K562 (cell line): ENCODE measurements around the gene RNF135. TPM values are rescaled to one million over a fixed set of nuclear protein-coding genes. Genes with fewer than 3 reads are reported as not detected.

ENCODE experiments used
- ATAC-seq: fragments of 200-7000 bp; cut with Tn5 transposase; 3 replicates; pipeline ENCODE4 v1.9.1; 2020; ENCODE audit warnings: moderate library complexity
- BruUV-seq: library from RNA; stranded (reverse); fragments of 400-500 nt; replicated peaks from 2 replicates; lab custom pipeline; 2021; lab: Mats Ljungman, UMichigan
- CTCF ChIA-PET: fragments of 300-600 bp; formaldehyde crosslinking; extraction: SDS; loops from one replicate; lab custom pipeline; 2021; ENCODE audit warnings: low intra/inter-chr PET ratio; lab: Yijun Ruan, JAX
- POLR2A ChIA-PET: fragments of 300-600, 350-650 bp; sonication (Branson Sonifier 250); formaldehyde crosslinking; extraction: SDS; loops from one replicate; lab custom pipeline; 2021; ENCODE audit warnings: antibody characterized with exemption, inconsistent platforms; lab: Yijun Ruan, JAX
- DNase-seq, 4 experiments: peaks; one replicate each; pipeline versions ENCODE4 v3.0.0 to v3.0.0-alpha.2; 2011 to 2018; ENCODE audit warnings: low spot score in 3 of 4, mixed read lengths in 3 of 4; ENCODE audit errors: extremely low read depth in 1 of 4
- FAIRE-seq: peaks from 2 replicates; lab custom pipeline; 2011; peaks lifted over from hg19 to GRCh38; lab: Jason Lieb, UNC
- H2AFZ ChIP-seq: 2 replicates; pipeline ENCODE4 v1.6.0; 2011; ENCODE audit warnings: low read depth, low read length, control low read depth, inconsistent platforms
- H3K27ac ChIP-seq: fragments of 200-600 bp; 3 replicates; pipeline ENCODE4 v1.8.0; 2011; ENCODE audit warnings: low read depth, mild to moderate bottlenecking, control low read depth, inconsistent platforms, low read length, moderate library complexity, mixed read lengths; ENCODE audit errors: extremely low read depth
- H3K27me3 ChIP-seq, 2 experiments: fragments of 300-600 bp in 1 of 2; 2 replicates in 1 of 2; 3 replicates in 1 of 2; pipeline versions ENCODE4 v1.6.0 to v1.8.0; 2011; ENCODE audit warnings: inconsistent platforms in 2 of 2, low read length in 2 of 2, mild to moderate bottlenecking in 1 of 2, mixed read lengths in 1 of 2, moderate library complexity in 1 of 2; ENCODE audit not compliant: control insufficient read depth in 2 of 2, insufficient read depth in 2 of 2
- H3K36me3 ChIP-seq: fragments of 300-600 bp; 3 replicates; pipeline ENCODE4 v1.8.0; 2011; ENCODE audit warnings: mild to moderate bottlenecking, low read length, inconsistent platforms; ENCODE audit not compliant: control insufficient read depth, insufficient read depth
- H3K4me1 ChIP-seq, 2 experiments: fragments of 200-600 bp in 1 of 2; replicated peaks in 1 of 2; 2 replicates in 1 of 2; 3 replicates in 1 of 2; pipeline versions ENCODE4 v1.5.1 to v1.8.0; 2011; ENCODE audit warnings: inconsistent platforms in 2 of 2, low read length in 2 of 2, mild to moderate bottlenecking in 1 of 2, mixed read lengths in 1 of 2, moderate library complexity in 1 of 2; ENCODE audit not compliant: control insufficient read depth in 2 of 2, insufficient read depth in 2 of 2
- H3K4me2 ChIP-seq: 2 replicates; pipeline ENCODE4 v1.6.1; 2011; ENCODE audit warnings: low read length, control low read depth, inconsistent platforms, mixed read lengths; ENCODE audit not compliant: insufficient read depth
- H3K4me3 ChIP-seq: fragments of 200-600 bp; sonication (generic), shearing (Covaris generic); 2 replicates; pipeline ENCODE4 v1.5.1; 2016; ENCODE audit warnings: control low read depth, inconsistent platforms
- H3K79me2 ChIP-seq: fragments of 200-600 bp; 3 replicates; pipeline ENCODE4 v1.8.0; 2011; ENCODE audit warnings: low read length, inconsistent platforms; ENCODE audit not compliant: control insufficient read depth, insufficient read depth
- H3K9ac ChIP-seq, 2 experiments: 2 replicates each; pipeline versions ENCODE4 v1.6.0 to v1.6.1; 2011; ENCODE audit warnings: low read depth in 2 of 2, low read length in 2 of 2, control low read depth in 1 of 2, inconsistent platforms in 1 of 2, mild to moderate bottlenecking in 1 of 2, mixed read lengths in 1 of 2; ENCODE audit not compliant: insufficient read depth in 1 of 2
- H3K9me1 ChIP-seq: one replicate; pipeline ENCODE4 v1.6.0; 2011; ENCODE audit warnings: inconsistent platforms, mild to moderate bottlenecking, low read length, moderate library complexity; ENCODE audit not compliant: control insufficient read depth, insufficient read depth
- H3K9me3 ChIP-seq: replicated peaks from 2 replicates; pipeline ENCODE4 v1.5.1; 2011; ENCODE audit warnings: low read depth, low read length, inconsistent platforms; ENCODE audit not compliant: control insufficient read depth, insufficient read depth
- H4K20me1 ChIP-seq: replicated peaks from 2 replicates; pipeline ENCODE4 v1.6.1; 2011; ENCODE audit warnings: low read length, inconsistent platforms, mixed read lengths; ENCODE audit not compliant: control insufficient read depth, insufficient read depth
- ASH1L ChIP-seq: fragments of 450-650 bp; IDR thresholded peaks from 2 replicates; pipeline ENCODE4 v1.6.1; 2018; ENCODE audit warnings: borderline replicate concordance, mild to moderate bottlenecking, low read depth; ENCODE audit not compliant: partially characterized antibody
- CBX3 ChIP-seq, 2 experiments: IDR thresholded peaks; 1 replicate in 1 of 2; 2 replicates in 1 of 2; pipeline ENCODE4 v1.6.1; 2012; ENCODE audit warnings: inconsistent platforms in 2 of 2, low read length in 2 of 2, borderline replicate concordance in 1 of 2, control low read depth in 1 of 2
- CGGBP1 ChIP-seq: fragments of 250-450 bp; sonication (Bioruptor Pico); IDR thresholded peaks from 2 replicates; pipeline ENCODE4 v1.9.0; 2021; ENCODE audit warnings: mild to moderate bottlenecking
- CREB3L1 ChIP-seq: fragments of 450-650 bp; IDR thresholded peaks from 2 replicates; pipeline ENCODE4 v1.6.1; 2014; ENCODE audit warnings: low read depth, mild to moderate bottlenecking, moderate library complexity, borderline replicate concordance
- EP300 ChIP-seq: IDR thresholded peaks from 2 replicates; pipeline ENCODE4 v1.6.1; 2012; ENCODE audit warnings: low read length, improper control_type of control experiment
- FIP1L1 ChIP-seq: fragments of 200-400 bp; formaldehyde crosslinking; IDR thresholded peaks from 2 replicates; pipeline ENCODE4 v1.6.1; 2018; ENCODE audit warnings: mild to moderate bottlenecking, low read depth, low read length; ENCODE audit not compliant: poor library complexity, severe bottlenecking
- JUND ChIP-seq, 2 experiments: IDR thresholded peaks; 2 replicates in 1 of 2; 3 replicates in 1 of 2; pipeline ENCODE4 v1.6.1; 2011; ENCODE audit warnings: borderline replicate concordance in 2 of 2, low read depth in 2 of 2, low read length in 2 of 2, improper control_type of control experiment in 1 of 2, missing biosample characterization in 1 of 2, missing genetic modification characterization in 1 of 2, missing genetic modification reagents in 1 of 2
- LCOR ChIP-seq: sonication (generic); formaldehyde crosslinking; IDR thresholded peaks from 2 replicates; pipeline ENCODE4 v1.8.0; 2022; ENCODE audit warnings: mild to moderate bottlenecking, missing genetic modification reagents
- MXD1 ChIP-seq: fragments of 250-450 bp; sonication (Bioruptor Pico); IDR thresholded peaks from 2 replicates; pipeline ENCODE4 v1.8.0; 2021; ENCODE audit warnings: borderline replicate concordance, mild to moderate bottlenecking, moderate library complexity; ENCODE audit not compliant: poor library complexity, severe bottlenecking
- NCOA4 ChIP-seq: fragments of 450-650 bp; IDR thresholded peaks from 2 replicates; pipeline ENCODE4 v1.6.1; 2018; ENCODE audit warnings: mild to moderate bottlenecking; ENCODE audit not compliant: partially characterized antibody
- NR2C1 ChIP-seq, 2 experiments: fragments of 450-650 bp; IDR thresholded peaks; 2 replicates each; pipeline ENCODE4 v1.6.1; 2017; ENCODE audit warnings: mild to moderate bottlenecking in 2 of 2, antibody characterized with exemption in 1 of 2, inconsistent platforms in 1 of 2, missing compliant biosample characterization in 1 of 2, missing genetic modification characterization in 1 of 2
- NR2C2 ChIP-seq, 2 experiments: fragments of 200-800 bp in 1 of 2; sonication (Bioruptor generic) in 1 of 2; sonication (generic) in 1 of 2; formaldehyde crosslinking in 1 of 2; IDR thresholded peaks; 2 replicates each; pipeline versions ENCODE4 v1.6.1 to v1.8.0; 2016 to 2022; ENCODE audit warnings: mild to moderate bottlenecking in 1 of 2, missing compliant biosample characterization in 1 of 2, missing genetic modification characterization in 1 of 2, missing genetic modification reagents in 1 of 2
- POU5F1 ChIP-seq: fragments of 150-350 bp; IDR thresholded peaks from 2 replicates; pipeline ENCODE4 v1.6.1; 2014; ENCODE audit warnings: borderline replicate concordance, low read length, low read depth, mild to moderate bottlenecking; ENCODE audit not compliant: partially characterized antibody
- RFX7 ChIP-seq: fragments of 250-450 bp; sonication (Bioruptor Pico); IDR thresholded peaks from 2 replicates; pipeline ENCODE4 v1.5.1; 2021; ENCODE audit warnings: mild to moderate bottlenecking
- TSC22D4 ChIP-seq: fragments of 450-650 bp; IDR thresholded peaks from 2 replicates; pipeline ENCODE4 v1.6.1; 2016; ENCODE audit warnings: missing genetic modification characterization, missing biosample characterization, control low read depth
- ZC3H11A ChIP-seq: IDR thresholded peaks from 2 replicates; pipeline ENCODE4 v1.6.1; 2012; ENCODE audit warnings: low read depth, low read length, improper control_type of control experiment
- ZNF282 ChIP-seq: sonication (generic); formaldehyde crosslinking; IDR thresholded peaks from 2 replicates; pipeline ENCODE4 v1.8.1; 2023; ENCODE audit warnings: missing genetic modification reagents
- WGBS: fragments of 100-300 bp; shearing (Covaris generic); methylation state at CpG from one replicate; pipeline ENCODE4 v1.1.6; 2016; ENCODE audit warnings: low coverage, mixed read lengths; ENCODE audit not compliant: insufficient coverage; ENCODE audit errors: missing lambda C conversion rate; 5-methylcytosine and 5-hydroxymethylcytosine counted together
- in situ Hi-C: fragments of 300-500 bp; cut with MboI; formaldehyde crosslinking; loops from 4 replicates; pipeline ENCODE4 v1.15.0; 2018; ENCODE audit warnings: inconsistent platforms, mixed read lengths
- intact Hi-C: fragments of 100-400 bp; cut with micrococcal nuclease; formaldehyde crosslinking; loops from 2 replicates; pipeline ENCODE4 v1.14.2; 2022
- polyA plus RNA-seq, 8 experiments: library from polyadenylated mRNA; depleted of rRNA in 4 of 8; stranded (reverse) in 5 of 8; unstranded in 3 of 8; fragments of >200 nt; fragmentation: Nextera tagmentation in 2 of 8; fragmentation: Illumina TruSeq in 1 of 8; extraction: Ambion mirVana in 2 of 8; extraction: Trizol in 1 of 8; gene quantifications; 2 replicates each; pipeline versions ENCODE4 v1.2.1 to v1.2.3, GENCODE V29; 2011 to 2014; ENCODE audit warnings: inconsistent platforms in 1 of 8, missing spikeins in 1 of 8
- total RNA-seq, 7 experiments: library from RNA; depleted of rRNA in 6 of 7; stranded (reverse); fragments of >200 nt in 6 of 7; fragmentation: Illumina TruSeq in 2 of 7; extraction: Trizol in 2 of 7; gene quantifications; 2 replicates each; pipeline versions ENCODE4 v1.2.1 to v1.2.3, GENCODE V29; 2011 to 2021; ENCODE audit warnings: low replicate concordance in 1 of 7

Gene RNF135
- total and polyA plus RNA-seq, 9 of the 15 experiments (the other 6 are each of a cell fraction or from before 2014, with no cell fraction given) = 0.08 TPM; not detected in 8

- no peak overlapping the region for H2AFZ ChIP-seq
- intact Hi-C loops = no loop called here
- H3K27ac ChIP-seq = no peak overlapping the region
- H3K4me3 ChIP-seq = no peak overlapping the region
- H3K9ac ChIP-seq = no peak overlapping the region
- in situ Hi-C loops = no loop called here
- no TSS peak for BruUV-seq
- no peaks in the 10 kb centered on the region for H3K79me2 ChIP-seq
- H3K27me3 ChIP-seq = peaks cover 10 to 33% of the 10 kb centered on the region in 2 experiments; a peak in 4 of 5 replicates
- POLR2A ChIA-PET = no interaction called here
- ATAC-seq (no peak), DNase-seq (no peak), FAIRE-seq (no peak)
- no peaks in the 10 kb centered on the region for H3K9me1 ChIP-seq
- no peaks in the 10 kb centered on the region for H3K36me3 ChIP-seq
- 15% methylated on average over 9 of the region's 9 CpGs for WGBS
- H3K4me2 ChIP-seq = no peak overlapping the region
- CTCF ChIA-PET = no interaction called here
- H3K9me3 ChIP-seq = no peaks in the 10 kb centered on the region
- no peaks in the 10 kb centered on the region; the same call in 1 of the 2 replicates for H4K20me1 ChIP-seq
- H3K4me1 ChIP-seq = no peaks in the 10 kb centered on the region
- TF ChIP-seq POU5F1 = no peak
- TF ChIP-seq NR2C2 (CRISPR knock-in tag; IDR thresholded peaks at IDR 0.05) = no peak
- no peak for TF ChIP-seq NR2C2 (tag; IDR thresholded peaks at IDR 0.05)
- TF ChIP-seq NR2C1 (IDR thresholded peaks at IDR 0.05) = no peak
- no peak for TF ChIP-seq NR2C1 (tag; IDR thresholded peaks at IDR 0.05)
- no peak for TF ChIP-seq ASH1L
- TF ChIP-seq ZC3H11A = no peak
- no peak for TF ChIP-seq LCOR (CRISPR knock-in tag)
- no peak for TF ChIP-seq CREB3L1
- TF ChIP-seq FIP1L1 = no peak
- TF ChIP-seq MXD1 (CRISPR knock-in tag) = no peak
- TF ChIP-seq CGGBP1 = no peak
- no peak for TF ChIP-seq ZNF282 (CRISPR knock-in tag)
- no peak for TF ChIP-seq TSC22D4
- no peak for TF ChIP-seq JUND (IDR thresholded peaks at IDR 0.05; ENCODE audit: borderline replicate concordance, low read depth, low read length)
- TF ChIP-seq JUND (tag; IDR thresholded peaks at IDR 0.05; ENCODE audit: borderline replicate concordance, low read depth, low read length) = no peak
- TF ChIP-seq EP300 = no peak
- no peak for TF ChIP-seq RFX7 (CRISPR knock-in tag)
- no peak for TF ChIP-seq CBX3 (IDR thresholded peaks at IDR 0.05; ENCODE audit: borderline replicate concordance in 1 of 2, low read length in 2 of 2)
- no peak for TF ChIP-seq NCOA4
These were observed 18.0 kb upstream of the RNF135 start for GRCh38 chr17:30952638-30953393.
